ENCODE results near the gene ACOT8.
"Not testable (repeated sequence)": the region's sequence is repeated elsewhere in the genome, so short reads cannot be mapped to it uniquely, and the experiment has no call there.

The ACOT8 gene

GRCh38 chr20:45826381-45827019 lies 30.7 kb downstream of the ACOT8 start:
- peak; percentile 38 for DNase-seq

DNA sequence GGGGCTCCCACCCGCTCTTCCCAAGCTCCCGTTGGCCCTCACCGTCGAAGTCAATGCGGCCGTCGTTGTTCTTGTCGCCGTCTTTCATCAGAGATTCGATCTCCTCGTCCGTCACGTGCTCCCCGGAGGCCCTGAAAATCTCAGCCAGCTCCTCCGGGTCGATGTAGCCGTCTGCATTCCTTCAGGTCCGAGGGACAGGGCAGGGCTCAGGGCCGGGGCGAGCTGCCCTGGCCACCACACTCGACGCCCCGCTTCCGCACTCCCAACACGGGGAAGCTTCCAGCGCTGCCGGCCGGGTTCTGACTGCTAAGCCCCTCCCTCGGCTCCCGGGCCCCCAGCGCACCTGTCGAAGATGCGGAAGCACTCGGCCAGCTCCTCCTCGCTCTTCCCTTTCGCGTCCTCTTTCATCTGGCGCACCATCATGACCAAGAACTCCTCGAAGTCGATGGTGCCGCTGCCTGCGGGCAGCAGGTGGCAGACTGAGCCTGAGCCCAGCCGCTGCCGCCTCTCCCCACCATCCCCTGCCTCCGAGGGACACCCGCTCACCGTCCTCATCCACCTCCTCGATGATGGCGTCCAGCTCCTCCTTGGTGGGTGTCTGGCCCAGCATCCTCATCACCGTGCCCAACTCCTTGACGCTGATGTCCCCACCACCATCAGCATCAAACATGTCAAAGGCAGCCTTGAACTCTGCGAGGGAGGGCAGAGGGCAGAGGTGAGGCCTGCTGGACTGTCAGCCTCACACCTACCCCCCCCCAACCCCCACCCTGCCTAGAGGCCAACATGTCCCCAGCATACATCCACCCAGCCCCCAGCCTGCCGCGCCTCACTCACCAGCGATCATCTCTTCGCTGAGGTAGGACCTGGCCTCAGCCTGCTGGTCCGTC lies 33.0 kb downstream of the ACOT8 start:
- DNase-seq, result peak; percentile 42

- DNase-seq, result peak; percentile 35
Measured at GRCh38 chr20:45822857-45823256, 34.3 kb downstream of the ACOT8 start.

DNA sequence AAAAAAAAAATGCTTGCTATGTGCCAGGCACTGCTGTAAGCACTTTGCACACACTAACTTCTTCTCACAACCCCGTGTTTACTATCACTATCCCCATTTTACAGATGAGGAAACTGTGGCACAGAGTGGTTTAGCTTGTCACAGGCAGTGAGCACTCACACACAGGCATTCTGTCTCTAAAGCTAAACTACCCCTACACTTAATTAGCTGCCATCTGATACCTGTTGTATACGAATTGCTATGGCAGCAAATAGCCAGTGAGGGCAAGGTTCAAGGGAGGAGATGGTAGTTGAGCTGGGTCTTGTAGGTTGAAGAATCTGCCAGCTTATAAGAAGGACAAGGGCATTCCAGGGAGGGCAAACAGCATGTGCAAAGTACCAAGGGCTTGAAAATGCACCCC lies 35.2 kb downstream of the ACOT8 start:
- DNase-seq, result no peak

GRCh38 chr20:45819466-45819865 lies 37.7 kb downstream of the ACOT8 start:
- no peak for DNase-seq

DNA sequence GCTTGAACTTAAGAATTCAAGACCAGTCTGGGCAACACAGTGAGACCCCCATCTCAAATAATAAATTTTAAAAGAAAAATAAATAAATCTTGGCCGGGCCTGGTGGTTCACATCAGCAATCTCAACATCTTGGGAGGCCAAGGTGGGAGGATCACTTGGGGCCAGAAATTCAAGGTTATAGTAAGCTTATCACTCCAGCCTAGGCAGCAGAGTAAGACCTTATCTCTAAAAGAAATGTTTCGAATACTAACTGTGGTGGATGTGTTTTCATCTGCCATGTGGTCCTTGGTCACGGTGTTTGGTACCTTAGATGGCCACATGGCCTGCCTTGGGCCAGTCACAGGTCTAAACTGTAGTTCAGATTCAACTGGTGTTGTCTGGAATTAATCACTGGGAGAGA lies 39.0 kb downstream of the ACOT8 start:
- no peak for DNase-seq

DNA sequence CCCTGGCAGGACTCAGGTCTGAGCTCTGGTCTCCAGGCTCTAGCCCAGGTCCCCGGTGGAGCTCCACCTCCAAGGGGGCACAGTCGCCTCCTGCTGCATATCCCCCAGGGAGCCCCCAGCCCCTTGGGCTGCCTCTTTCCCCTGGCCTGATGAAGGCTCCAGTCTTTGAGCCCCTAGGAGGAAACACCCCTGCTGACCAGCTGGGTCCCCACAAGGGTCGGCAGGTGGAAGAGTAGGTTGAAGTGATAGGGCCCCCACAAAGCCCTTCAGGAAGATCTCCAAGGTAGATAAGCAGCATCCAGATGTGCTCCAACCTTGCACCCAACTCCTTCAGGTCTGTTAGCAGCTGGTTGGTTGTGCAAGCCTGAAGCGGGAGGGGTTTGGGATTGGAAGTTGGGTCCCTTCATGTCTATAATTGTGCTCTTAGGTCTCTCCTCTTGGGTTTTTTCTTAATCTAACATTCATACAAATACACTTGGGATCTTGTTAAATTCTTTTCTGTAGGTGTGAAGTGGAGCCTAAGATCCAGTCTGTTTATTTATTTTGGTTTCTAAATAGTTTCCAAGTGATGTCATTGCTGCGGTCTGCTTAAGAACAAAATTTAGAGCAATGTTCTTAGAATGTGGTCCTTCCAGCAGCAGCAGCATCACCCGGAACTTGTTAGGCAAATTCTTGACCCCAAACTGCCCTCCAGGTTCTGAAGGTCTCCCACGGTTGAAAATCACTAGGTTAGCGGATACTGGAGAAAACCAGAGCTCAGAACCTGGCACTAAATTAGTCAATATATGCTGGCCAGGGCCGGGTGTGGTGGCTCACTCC lies 39.6 kb downstream of the ACOT8 start:
- DNase-seq, result peak; percentile 76

DNA sequence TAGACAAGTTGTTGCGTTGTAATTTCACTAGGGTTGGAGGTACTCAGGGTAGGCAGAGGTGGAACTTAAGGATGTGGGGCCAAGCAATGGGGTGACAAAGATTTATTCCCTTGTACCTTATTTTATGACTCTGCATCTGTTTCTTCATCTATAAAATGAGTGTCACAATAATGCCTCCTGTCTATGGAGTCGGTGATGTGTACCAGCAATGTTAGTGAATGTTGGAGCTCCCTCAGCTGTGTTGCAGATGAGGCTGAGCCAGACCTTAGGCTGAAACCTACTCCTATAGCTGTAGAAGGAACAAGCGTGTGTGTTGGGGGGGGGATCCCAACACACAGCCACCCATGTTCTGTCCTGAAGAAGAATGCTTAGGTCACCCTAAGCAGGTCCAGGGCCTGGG lies 40.2 kb downstream of the ACOT8 start:
- no peak for DNase-seq

DNA sequence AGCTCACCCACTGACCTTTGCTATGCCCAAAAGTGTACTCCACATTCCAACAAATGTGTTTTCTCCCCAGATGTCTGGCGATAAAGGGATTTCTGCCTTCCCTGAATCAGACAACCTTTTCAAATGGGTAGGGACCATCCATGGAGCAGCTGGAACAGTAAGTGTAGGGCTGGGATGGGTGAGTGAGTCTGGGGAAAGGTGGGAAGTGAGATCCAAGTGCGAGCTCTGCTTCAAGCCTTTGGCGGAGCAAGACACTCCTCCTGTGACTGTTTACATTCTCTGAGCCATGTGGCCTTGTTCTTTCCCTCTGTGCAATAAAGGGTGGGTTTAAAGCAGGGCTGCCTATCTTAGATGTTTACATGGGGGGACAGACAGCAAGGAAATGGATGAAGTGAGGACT lies 42.9 kb downstream of the ACOT8 start:
- no peak for DNase-seq

GRCh38 chr20:45813489-45813888 lies 43.7 kb downstream of the ACOT8 start:
- DNase-seq, result no peak

GRCh38 chr20:45813006-45813340 lies 44.2 kb downstream of the ACOT8 start:
- DNase-seq, result no peak

DNA sequence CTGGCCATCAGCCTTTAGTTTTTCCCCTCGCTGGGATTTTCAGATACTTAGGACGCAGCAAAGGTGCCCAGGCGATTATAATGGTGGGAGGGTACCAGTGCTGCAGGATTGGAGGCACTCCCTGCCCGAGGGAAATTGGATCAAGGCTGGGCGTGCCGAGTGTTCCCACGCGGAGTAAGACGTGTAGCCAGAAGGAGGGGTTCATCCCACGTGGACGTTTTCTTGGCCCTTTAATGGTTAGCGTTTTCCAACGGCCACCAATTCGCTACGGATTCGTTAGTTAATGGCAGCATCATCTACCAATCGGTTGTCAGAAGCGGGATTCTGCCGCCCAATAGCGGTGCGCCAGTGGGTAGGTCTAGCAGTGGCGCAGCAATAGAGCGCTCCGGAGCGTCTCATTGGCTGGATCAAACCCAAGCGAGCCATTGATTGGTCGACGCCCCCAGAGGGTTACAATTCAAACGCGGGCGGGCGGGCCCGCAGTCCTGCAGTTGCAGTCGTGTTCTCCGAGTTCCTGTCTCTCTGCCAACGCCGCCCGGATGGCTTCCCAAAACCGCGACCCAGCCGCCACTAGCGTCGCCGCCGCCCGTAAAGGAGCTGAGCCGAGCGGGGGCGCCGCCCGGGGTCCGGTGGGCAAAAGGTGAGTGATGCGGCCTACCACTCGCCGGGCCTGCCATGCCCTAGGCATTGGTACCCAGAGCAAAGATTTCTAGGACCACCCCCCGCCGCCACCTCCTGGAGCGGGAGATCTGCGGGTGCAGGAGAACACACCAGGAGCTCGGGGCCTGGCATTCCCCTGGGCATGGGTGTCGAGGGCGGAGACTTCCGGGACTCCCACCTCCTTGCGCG lies 44.8 kb downstream of the ACOT8 start, which contains the start of gene UBE2C:
Gene UBE2C, plus strand, starts transcription at position 488 of the 849 bp plus-strand sequence. Its CDS starts 52 bp downstream, at position 540.
- DNase-seq, result peak; percentile 100

DNA sequence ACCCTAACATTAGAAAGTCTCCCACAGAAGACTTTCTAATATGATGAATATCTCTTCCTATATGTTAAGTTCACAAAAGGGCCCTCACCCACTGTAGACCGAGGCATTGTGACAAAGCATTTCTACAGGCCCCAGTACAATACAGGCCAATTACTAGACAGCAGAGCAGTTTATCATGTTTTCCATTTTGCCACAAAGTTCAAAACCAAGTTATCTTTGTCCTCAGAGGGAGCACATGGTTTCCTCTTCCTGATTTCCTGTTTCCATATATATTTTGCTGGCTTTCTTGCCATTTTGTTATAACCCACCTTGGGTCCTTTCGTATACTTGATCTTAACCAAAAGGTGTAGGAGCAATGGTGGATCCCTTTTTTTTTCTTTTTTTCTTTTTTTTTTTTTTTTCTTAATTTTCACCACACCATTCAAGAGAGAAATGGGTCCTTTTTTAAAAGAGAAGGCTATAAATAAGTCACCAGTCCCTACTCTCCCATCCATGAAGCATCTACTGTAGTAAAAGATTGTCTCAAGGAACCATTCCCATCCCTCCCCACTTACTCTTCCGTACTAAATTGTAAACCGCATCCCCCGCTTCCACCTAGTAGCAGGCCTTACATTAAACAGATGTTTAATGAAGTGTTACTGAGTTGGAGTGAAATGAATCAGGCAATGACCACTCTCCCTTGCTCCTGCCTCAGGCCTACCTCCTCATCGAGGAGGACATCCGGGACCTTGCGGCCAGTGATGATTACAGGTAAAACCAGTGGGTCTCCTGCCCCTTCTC lies 46.8 kb downstream of the ACOT8 start:
- DNase-seq, result no peak

DNA sequence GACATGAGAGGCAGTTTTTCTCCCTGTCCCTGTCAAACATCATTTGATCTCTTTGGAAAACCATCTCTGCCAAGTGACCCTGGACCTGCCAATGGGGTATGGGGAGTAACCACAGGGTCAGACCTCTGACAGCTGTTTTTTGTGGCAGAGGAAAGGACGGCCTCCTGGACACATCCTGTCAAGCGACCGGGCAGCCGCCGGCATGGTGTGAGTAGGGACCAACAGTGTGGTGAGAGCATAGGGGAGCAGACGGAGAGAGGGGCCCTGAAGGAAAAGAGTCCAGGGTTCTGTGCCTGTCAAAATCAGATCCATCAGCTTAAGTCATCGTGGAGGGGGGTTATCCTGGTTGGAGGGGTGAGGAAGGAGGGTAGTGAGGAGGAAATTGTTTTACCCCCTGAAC lies 55.3 kb downstream of the ACOT8 start:
- DNase-seq, result no peak

DNA sequence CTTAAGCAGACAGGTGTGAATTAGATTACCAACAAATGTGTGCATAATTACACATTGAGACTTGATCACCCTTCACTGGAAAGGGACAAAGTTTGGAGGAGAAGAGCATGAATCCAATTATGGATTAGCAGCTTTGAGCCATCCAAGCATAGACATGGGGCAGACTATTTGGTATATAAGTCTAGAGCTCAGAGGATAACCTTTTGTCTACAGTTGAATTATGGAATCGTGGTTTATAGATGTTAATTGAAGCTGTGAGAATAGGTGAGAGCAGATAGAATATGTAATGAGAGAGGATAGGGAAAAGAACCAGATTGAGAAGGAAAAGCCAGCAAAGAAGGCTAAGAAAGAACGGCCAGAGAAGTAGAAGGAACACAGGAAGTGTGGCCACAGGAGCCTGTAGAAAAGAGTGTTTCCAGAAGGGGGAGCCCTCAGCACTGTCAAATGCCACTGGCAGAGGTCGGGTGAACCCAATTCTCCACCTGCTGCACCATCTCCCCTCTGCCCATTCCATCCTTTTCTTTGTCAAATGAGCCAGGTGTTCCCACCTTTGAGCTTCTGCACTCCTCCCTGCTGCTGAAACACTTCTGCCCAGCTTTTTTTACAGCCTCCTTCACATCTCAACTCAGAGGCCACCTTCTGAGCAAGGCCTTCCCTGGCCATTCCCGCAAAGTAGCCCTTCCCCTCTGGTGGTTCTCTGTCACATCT lies 58.1 kb downstream of the ACOT8 start:
- peak; percentile 52 for DNase-seq

- not testable (repeated sequence) for DNase-seq
Measured at GRCh38 chr20:45797955-45798354, 59.2 kb downstream of the ACOT8 start.

DNA sequence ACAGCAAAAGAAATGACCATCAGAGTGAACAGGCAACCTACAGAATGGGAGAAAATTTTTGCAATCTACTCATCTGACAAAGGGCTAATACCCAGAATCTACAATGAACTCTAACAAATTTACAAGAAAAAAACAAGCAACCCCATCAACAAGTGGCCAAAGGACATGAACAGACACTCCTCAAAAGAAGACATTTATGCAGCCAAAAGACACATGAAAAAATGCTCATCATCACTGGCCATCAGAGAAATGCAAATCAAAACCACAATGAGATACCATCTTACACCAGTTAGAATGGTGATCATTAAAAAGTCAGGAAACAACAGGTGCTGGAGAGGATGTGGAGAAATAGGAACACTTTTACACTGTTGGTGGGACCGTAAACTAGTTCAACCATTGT lies 59.7 kb downstream of the ACOT8 start:
- DNase-seq, result not testable (repeated sequence)

- DNase-seq, result no peak
Measured at GRCh38 chr20:45796337-45797065, 60.7 kb downstream of the ACOT8 start.

DNA sequence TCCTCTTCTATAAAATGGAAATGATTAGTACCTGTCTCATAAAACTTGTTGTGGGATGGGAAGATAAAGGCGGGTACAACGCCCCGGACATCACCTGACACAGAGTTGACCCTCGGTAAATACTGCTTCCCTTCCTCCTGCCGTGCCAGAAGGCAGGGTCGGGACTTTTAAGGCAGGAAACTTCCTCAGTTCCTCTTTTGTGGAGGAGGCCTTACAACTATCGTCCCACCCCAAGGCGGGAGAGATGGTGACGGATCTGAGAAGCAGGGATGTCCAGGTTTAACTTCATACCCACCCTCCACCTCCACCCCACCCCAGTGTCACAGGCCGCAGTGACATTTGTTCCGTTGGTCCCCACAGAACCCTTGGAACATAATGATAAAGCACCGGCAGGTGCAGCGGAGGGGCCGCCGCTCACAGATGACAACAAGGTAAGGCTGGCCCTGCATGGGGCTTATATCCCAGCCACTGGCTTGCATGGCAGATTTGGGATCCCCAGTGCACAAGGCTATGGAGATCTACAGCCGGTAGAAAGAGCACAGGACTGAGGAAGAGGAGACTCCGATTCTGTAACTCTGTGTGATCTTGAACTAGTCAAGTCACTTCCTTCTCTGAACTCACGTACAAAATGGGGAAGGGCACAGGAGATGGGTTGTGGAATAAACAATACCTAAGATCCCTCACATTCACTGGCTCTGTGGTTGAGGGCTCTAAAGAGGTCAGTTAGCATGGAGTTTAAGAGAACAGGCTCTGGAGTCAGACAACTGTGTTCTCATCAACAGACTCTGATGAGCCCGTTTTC lies 64.7 kb downstream of the ACOT8 start:
- no peak for DNase-seq

Data from fibroblast of skin of back (primary cell).